NCI-H1092 treated with DMSO at 0.1 percent for 48 hours (cell line): ENCODE data around the gene TOP2B.

ENCODE experiments used
- DNase-seq: peaks from one replicate; lab custom pipeline; 2025; lab: John Stamatoyannopoulos, UW

Gene TOP2B, protein sequence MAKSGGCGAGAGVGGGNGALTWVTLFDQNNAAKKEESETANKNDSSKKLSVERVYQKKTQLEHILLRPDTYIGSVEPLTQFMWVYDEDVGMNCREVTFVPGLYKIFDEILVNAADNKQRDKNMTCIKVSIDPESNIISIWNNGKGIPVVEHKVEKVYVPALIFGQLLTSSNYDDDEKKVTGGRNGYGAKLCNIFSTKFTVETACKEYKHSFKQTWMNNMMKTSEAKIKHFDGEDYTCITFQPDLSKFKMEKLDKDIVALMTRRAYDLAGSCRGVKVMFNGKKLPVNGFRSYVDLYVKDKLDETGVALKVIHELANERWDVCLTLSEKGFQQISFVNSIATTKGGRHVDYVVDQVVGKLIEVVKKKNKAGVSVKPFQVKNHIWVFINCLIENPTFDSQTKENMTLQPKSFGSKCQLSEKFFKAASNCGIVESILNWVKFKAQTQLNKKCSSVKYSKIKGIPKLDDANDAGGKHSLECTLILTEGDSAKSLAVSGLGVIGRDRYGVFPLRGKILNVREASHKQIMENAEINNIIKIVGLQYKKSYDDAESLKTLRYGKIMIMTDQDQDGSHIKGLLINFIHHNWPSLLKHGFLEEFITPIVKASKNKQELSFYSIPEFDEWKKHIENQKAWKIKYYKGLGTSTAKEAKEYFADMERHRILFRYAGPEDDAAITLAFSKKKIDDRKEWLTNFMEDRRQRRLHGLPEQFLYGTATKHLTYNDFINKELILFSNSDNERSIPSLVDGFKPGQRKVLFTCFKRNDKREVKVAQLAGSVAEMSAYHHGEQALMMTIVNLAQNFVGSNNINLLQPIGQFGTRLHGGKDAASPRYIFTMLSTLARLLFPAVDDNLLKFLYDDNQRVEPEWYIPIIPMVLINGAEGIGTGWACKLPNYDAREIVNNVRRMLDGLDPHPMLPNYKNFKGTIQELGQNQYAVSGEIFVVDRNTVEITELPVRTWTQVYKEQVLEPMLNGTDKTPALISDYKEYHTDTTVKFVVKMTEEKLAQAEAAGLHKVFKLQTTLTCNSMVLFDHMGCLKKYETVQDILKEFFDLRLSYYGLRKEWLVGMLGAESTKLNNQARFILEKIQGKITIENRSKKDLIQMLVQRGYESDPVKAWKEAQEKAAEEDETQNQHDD (N-terminal part only)

DNA sequence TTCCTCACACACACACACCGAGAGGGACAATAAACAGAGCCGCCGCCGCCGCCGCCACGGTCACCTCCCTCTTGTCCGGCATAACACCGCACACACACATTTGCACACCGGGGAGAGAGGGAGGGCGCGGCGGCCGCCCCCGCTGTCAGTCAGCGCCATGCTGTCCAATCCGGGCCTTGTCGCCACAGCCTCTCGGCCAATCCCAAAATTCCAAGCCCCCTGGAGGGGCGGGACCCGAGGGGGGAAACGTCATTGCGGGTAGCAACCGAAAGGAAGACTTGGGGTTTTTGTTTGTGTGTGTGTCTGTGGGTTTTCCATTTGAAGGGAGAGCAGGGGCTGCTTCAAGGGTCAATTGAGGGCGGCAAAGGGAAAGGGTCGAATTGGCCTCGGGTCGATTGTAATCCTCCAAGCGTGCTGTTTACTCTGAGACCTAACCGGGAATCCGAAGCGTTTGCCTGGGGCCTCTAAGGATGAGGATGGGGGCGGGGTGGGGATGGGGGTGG lies at the start of gene TOP2B:
TOP2B (minus strand) TSS at position 96 of the 503 bp plus-strand sequence. CDS start 610 bp downstream, outside the sequence.
- DNase-seq = peak; percentile 88

DNA sequence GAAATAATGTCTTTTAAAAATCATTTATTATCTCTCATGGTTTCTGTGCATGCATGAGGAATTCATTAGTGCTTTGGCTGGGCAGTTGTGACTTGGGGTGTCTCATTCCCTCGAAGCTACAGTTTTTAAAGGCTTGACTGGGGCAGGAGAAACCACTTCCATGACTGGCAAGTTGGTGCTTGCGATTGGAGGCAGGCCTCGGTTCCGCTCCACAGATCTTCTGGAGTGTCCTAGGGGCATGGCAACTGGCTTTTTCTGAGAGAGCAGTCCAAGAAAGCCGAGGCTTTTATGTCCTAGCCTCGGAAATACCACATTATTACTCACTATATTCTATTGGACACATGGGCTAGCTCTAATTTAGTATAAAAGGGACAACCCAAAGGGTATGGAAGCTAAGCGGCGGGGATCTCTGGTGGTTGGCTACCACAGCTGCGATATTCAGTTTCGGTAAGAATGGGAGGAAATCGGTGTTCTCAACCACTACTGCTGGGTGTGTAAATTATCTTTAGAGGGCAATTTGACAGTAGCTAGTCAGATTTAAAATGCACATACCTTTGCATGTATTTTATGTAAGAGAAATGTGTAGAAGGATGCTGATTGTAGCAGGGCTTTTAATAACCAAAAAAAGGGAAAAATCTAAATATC lies 48.8 kb upstream of the TOP2B start:
- DNase-seq = no peak

DNA sequence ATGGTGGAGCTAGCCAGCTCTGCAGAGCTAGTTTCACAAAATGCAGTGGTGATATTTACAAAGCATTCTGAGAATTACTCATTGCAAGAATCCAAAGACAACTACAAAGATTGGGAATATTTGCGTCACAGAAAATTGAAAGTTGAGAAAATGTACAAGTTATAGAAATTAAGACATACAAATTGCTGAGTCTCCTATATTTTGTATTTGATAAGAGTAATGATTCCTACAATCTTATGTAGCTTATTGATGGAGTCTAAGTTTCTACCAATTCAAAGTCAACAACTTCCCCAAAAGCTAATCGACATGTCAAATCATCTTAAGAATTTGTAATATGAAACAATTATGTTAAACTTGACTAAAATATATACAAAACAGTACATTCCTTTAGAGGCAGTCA lies 46.4 kb upstream of the TOP2B start:
- no peak for DNase-seq

DNA sequence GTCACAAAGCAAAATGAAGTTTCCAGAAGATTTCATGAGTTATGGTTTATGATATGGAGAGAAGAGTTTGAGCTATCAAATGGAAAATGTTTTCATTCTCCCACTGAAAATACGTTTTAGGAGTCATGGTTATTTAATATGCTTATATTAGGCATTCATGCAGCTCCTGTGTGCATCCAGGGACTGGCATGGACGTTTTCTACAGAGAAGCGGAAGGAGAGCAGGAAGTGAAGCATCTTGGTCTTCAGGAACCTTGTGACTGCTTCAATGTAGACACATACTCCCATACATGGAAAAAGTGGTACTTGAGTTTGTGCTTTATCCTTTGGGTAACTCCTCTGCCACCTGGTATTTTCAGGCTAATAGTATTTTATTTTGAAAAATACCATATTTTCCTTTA lies 43.3 kb upstream of the TOP2B start:
- no peak for DNase-seq

DNA sequence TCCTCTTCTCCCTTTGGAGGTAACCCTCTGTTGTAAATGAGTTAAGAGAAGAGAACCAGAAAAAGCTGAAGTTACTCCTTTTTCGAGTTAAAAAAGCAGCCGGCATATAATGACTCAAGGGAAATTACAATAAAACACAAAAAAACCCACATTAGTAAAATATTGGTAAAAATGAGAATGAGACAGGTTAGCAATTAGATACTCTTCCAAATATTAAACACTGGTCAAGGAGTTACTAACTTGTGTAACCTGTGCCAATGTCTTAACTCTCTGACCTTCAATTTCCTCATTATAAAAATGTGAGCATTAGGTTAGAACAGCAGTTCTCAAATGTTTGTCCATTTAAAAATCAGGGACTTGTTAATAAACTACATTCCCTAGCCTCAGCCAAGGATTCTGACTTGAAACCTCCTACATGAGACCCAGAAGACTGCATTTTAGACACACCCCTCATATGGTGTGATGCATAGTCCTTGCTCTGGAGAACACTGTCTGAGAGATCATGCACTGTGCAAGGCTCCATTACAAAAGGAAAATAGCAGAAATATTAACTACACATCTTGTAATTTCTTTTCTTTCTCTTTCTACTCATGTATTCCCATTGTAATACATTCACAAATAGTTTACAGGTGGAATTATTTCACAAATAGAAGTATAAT lies 42.7 kb upstream of the TOP2B start:
- DNase-seq = no peak

DNA sequence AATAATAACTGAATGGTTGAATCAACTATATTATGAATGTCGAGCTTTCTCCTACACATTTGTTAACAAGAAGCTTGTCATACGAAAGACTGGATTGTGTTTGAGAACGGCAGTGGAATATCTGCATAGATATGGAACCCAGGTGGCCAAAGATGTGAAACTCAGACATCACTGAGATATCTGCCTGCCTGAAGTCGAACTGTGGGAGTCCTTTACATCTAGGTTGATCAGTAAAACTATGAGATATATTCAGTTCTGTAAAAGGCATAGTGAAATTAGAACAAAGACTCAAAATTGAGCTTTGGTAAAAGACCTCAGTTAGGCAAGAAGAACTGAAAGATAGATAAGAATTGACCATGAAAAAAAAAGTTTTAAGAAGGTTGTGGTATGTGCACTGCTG lies 41.5 kb upstream of the TOP2B start:
- no peak for DNase-seq

DNA sequence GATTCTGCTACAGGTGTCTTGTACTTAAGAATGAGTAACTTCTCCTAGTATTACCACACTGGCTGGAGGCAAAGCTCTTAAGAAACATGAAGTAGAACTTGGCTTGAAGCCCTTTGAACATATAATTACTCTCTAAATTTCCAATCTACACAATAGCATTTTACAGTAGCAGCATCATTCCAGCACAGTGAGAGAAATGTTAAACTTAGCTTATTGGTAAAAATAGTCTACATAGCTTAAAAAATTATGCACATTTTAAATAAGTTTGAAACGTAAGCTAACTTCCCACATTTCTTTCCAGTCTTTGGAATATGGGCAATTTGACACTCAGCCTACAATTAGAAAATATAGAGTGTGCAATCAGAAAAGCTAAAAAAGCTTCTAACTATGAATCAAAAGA lies 32.8 kb upstream of the TOP2B start:
- DNase-seq = no peak

DNA sequence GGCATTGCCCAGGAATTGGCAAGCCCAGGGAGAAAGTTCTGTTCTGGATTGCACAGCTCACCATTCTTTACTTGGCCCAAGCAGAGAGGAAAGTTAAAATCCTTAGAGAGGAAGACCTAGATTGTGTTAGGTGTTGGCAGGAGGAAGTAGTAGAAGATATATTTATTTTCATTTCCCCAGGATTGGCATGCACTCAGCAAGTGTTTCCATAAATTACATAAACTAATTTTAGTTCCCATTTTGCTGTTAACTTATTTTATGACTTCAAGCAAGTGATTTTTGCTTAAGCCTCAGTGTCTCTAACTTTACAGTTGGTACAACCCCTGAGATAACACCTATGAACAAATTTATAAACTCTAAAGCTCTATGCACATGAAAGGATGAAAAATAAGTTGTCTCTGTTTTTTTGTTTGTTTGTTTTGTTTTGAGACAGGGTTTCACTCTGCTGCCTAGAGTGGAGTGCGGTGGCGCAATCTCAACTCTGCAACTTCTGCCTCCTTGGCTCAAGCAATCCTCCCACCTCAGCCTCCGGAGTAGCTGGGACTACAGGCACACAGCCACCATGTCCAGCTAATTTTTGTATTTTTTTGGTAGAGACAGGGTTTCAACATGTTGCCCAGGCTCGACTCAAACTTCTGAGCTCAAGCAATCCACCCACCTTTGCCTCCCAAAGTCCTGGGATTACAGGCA lies 31.2 kb upstream of the TOP2B start:
- DNase-seq = no peak

DNA sequence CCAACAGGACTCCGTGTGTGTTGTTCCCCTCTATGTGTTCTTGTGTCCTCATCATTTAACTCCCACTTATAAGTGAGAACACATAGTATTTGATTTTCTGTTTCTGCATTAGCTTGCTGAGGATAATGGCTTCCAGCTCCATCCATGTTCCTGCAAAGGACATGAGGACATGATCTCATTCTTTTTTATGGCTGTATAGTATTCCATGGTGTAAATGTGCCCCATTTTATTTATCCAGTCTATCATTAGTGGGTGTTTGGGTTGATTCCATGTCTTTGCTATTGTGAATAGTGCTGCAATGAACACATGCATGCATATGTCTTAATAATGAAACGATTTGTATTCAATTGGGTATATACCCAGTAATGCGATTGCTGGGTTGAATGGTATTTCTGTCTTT lies 28.5 kb upstream of the TOP2B start:
- no peak for DNase-seq

DNA sequence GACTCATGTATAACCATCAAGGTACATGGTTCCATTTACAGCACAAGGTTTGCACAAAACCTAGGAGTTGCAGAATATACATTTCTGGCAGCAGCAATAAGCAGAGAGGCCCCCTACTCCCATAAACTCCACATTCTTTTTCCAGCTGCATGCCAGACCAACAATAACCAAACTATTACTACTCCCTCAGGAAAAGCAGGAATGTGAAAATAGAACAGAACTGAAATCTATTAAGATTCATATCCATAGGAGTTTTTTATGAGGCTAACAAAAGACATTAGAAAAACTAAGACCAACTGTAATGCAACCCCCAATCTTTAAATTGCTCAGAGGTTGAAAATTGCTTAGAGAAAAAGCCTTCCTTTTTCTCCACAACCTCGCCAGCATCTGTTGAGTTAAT lies 27.6 kb upstream of the TOP2B start:
- DNase-seq = no peak

DNA sequence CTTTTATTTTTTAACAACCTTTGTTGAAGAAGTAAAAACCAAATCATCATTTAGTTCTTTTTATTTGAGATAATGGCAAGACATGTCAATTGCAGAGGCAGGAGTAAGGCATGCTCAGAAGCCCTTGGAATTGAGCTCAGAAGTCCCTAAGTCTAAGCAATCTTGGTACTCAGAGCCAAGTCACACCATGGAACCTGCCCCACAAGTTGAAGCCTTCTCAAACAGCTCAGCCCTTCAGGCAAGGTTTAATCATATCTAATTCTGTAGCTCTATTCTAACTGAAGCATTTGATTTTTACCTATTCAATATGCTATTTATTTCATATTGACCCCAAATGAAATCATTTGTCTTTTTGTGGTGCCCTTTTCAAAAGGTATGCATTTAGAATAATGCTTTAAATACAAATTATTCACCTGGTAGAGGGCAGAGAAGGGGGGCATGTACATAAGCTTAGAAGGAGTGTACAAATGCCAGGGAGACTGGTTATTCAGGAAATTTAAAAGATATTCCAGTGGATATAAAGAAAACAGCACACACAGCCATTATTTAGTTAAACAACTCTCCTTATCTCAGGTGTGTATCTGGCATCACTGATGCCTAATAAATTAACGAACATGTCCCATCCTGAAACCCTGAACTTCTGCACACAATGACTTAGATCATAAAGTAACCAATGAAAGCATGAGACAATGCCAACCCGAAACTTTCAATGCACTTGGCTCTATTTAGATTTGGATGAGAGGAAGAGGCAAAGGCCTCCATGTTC lies 26.2 kb upstream of the TOP2B start:
- DNase-seq = no peak

DNA sequence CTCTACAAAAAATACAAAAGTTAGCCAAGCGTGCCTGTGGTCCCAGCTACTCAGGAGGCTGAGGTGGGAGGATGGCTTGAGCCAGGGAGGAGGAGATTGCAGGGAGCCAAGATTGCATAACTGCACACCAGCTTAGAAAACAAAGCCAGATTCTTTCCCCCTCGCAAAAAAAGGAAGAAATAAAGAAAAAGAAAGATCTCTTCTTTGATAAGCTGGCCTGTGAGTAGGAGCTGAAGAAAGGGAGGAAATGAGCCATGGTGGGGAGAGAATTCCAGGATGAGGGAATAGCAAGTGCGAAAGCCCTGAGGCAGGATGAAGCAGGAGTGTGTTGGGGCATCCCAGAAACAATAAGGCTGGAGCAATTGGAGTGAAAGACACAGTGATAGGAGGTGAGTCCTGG lies 24.5 kb upstream of the TOP2B start:
- no peak for DNase-seq

DNA sequence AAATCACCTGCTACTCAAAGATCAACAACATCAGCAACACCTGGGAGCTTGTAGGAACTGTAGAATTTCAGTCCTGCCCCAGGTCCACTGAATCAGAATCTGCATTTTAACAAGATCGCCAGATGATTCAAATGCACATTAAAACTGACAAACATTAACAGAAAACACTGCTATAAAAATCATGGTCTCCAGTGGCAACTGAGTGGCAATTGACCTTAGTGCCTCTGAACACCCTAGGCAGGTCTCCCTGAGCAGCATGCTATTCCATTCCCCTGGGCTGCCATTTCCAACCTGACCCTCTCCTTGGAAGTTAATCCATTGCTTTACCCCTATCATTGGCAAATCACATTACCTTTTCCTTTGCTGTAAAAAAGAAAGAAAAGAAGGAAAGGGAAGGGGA lies 23.0 kb upstream of the TOP2B start:
- no peak for DNase-seq

DNA sequence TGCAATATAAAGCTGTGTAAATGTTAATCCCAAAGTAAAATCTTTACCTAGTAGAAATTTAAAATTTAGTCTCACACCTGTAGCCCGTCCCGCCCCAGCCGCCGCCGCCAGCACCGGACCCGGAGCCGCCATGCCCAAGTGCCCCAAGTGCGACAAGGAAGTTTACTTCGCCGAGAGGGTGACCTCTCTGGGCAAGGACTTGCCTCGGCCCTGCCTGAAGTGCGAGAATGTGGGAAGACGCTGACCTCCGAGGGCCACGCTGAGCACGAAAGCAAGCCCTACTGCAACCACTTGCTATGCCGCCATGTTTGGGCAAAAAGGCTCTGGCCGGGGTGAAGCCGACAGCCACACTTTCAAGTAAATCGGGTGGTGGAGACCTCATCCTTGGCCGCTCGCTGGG lies 22.1 kb upstream of the TOP2B start:
- DNase-seq = no peak

DNA sequence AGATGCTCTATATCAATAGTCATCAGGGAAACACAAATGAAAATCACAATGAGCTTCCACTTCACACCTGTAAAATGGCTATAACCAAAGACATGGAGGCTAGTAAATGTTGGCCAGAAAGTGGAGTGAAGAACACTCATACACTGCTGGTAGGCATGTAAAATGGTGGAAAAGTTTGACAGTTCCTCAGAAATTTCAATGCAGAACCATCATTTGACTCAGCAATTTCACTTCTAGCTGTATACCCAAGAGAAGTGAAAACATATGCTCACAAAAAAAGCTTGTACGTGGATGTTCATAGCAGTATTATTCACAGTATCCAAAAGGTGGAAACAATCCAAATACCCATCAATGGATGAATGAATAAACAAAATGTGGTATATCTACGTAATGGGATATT lies 19.2 kb upstream of the TOP2B start:
- DNase-seq = no peak

DNA sequence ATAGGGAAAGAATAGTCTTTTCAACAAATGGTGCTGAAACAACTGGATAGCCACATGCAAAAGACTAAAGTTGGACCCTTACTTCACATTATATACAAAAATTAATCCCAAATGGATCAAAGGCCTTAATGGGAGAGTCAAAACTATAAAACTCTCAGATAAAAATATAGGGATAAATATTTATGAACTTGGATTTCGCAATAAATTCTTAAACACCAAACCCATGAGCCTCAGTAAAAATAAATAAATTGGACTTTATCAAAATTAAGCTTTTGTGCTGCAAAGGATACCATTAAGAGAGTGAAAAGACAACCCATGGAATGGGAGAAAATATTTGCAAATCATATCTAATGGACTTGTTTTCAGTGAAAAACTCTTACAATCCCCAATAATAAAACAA lies 18.7 kb upstream of the TOP2B start:
- no peak for DNase-seq

DNA sequence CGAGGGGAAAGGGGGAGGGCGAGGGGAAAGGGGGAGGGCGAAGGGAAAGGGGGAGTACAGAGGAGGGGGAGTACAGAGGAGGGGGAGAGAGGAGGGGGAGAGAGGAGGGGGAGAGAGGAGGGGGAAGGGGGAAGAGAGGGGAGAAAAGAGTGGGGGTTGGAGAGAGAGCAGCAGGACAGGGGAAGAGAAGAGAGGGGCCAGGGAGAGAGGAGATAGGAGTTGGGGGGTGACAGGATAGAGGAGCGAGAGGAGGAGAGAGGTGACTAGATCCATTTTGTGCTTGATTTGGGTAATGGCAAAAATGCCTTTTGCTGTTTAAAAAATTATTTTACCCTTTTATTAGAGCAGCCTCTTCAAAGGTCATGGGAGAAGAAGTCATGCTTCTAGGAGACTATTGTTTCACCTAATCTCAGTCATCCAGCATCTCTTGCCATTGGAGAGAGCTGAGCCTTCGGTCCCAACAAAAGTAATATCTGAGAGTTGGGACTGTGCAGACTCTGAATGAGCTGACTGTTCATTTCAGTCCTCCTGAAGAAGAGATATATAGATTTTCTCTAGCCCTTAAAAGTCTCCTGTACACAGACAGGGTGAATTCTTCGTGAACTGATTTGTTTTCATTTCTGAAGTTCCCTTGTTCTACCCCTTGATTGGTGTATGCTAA lies 15.1 kb upstream of the TOP2B start:
- DNase-seq = no peak

DNA sequence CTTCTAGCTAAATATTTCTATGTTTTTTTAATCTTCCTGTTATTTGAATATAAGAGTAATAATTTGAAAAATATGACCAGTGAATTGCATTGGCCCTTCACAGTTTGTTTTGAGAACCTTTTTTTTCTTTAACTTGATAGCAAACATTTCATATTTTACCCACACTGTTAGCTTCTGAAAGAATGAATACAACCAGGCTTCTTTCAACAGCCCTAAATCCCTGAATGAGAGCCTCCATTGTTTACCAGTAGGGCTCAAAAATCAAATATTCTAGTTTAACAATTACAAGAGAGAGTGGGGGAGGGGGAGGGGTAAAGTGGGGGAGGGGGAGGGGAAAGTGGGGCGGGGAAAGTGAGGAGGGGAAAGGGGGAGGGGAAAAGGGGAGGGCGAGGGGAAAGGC lies 14.5 kb upstream of the TOP2B start:
- DNase-seq = no peak

DNA sequence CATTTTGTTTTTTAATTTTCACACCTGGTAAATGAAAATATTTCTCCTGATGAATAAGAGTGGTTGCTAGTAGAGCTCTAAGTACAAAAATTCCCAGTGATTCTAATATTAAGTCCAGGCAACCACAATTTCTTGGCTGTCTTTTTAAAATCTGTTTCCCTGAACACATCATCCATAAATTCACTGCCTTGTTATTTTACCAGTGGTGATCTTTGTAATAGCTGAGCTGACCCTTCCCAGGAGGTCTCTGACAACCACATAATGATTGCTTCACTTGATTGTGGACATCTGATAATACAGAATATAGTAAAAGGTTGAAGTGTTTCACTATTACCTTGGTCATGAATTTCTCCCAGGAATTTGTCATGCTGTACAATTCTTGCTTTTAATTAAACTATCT lies 13.9 kb upstream of the TOP2B start:
- no peak for DNase-seq

DNA sequence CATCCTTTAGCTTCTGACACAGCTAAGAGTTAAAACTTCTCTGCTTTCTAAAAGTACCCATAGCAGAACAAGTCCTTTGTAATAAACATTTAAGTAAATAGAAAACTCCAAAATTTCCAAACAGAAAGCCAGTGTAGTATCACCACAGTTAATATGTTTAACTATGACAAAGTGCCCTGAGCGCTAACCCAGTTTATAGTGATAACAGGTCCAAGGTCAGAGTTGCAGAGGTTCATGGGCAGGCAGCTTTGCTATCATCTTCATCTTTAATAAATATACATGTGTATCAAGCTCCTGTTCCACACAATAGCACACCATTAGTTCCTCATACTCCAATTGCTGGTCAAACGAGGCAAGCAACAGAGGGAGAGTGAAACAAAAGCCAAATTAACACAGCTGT lies 12.4 kb upstream of the TOP2B start:
- DNase-seq = no peak
